Measurements from ENCODE around the gene DNAL1.

Gene DNAL1

GRCh38 chr14:73709904-73710469 is 65.2 kb downstream of the DNAL1 start:
- no peak for DNase-seq (ENCODE audit: low spot score)
- ChIA-PET CTCF (no interaction called here), POLR2A (ENCODE audit: low non-redundant PET) (no interaction called here)
- TF ChIP-seq CTCF (conservative IDR thresholded peaks at IDR 0.05; ENCODE audit: low read depth), result no peak
- H3K27ac ChIP-seq, result no peak overlapping the region

- no peak for DNase-seq (ENCODE audit: low spot score)
- no peak for TF ChIP-seq CTCF (conservative IDR thresholded peaks at IDR 0.05; ENCODE audit: low read depth)
- ChIA-PET POLR2A (ENCODE audit: low non-redundant PET) (no interaction called here), CTCF (no interaction called here)
- H3K27ac ChIP-seq, result no peak overlapping the region
Observed at GRCh38 chr14:73710737-73711136, 66.0 kb downstream of the DNAL1 start.

- ChIA-PET CTCF (interaction anchor here (1.1 to 1.2 kb wide), 2 partner anchors 46 to 224 kb away, joined by 3 read pairs; no protein-coding TSS in a partner anchor), POLR2A (ENCODE audit: low non-redundant PET) (no interaction called here)
- no peak for DNase-seq (ENCODE audit: low spot score)
- H3K27ac ChIP-seq, result peak overlapping the region; percentile 97
- no peak for TF ChIP-seq CTCF (conservative IDR thresholded peaks at IDR 0.05; ENCODE audit: low read depth)
Observed at GRCh38 chr14:73712071-73712506, 67.3 kb downstream of the DNAL1 start.

GRCh38 chr14:73712540-73713180 is 67.9 kb downstream of the DNAL1 start:
- H3K27ac ChIP-seq, result peak overlapping the region; percentile 97
- POLR2A ChIA-PET (ENCODE audit: low non-redundant PET), result no interaction called here
- TF ChIP-seq CTCF (conservative IDR thresholded peaks at IDR 0.05; ENCODE audit: low read depth), result no peak
- peak; percentile 28 for DNase-seq (ENCODE audit: low spot score)
- CTCF ChIA-PET, result interaction anchor here (1.2 kb wide), 1 partner anchor 46 kb away, joined by 3 read pairs; no protein-coding TSS in a partner anchor

- DNase-seq (ENCODE audit: low spot score), result peak; percentile 41
- H3K27ac ChIP-seq, result peak overlapping the region; percentile 97
- CTCF ChIA-PET, result interaction anchor here (0.9 kb wide), 1 partner anchor 112 kb away, joined by 7 read pairs; no protein-coding TSS in a partner anchor
- POLR2A ChIA-PET (ENCODE audit: low non-redundant PET), result no interaction called here
- no peak for TF ChIP-seq CTCF (conservative IDR thresholded peaks at IDR 0.05; ENCODE audit: low read depth)
Observed at GRCh38 chr14:73713206-73713802, 68.5 kb downstream of the DNAL1 start.

GRCh38 chr14:73713803-73714655 is 69.2 kb downstream of the DNAL1 start, which contains the start of gene PNMA1:
Gene PNMA1 (minus strand): TSS chr14:73714384. CDS start chr14:73713639, 745 bp downstream.
- CTCF ChIA-PET, result interaction anchor here (0.5 to 0.9 kb wide), 2 partner anchors 112 to 242 kb away, joined by 7 to 9 read pairs; no protein-coding TSS in a partner anchor
- DNase-seq (ENCODE audit: low spot score), result peak; percentile 92
- POLR2A ChIA-PET (ENCODE audit: low non-redundant PET), result no interaction called here
- no peak for TF ChIP-seq CTCF (conservative IDR thresholded peaks at IDR 0.05; ENCODE audit: low read depth)
- peak within 1 kb of the TSS; percentile 97 for H3K27ac ChIP-seq

All from RWPE1 (cell line).